Upper lobe of left lung (tissue), 4 donors: ENCODE measurements around the gene RGMA.

Source experiments
- POLR2A ChIP-seq, 4 donors: fragments of 450-650 bp; IDR thresholded peaks; one replicate each; pipeline ENCODE4 v1.5.1; 2016 to 2017; ENCODE audit warnings: antibody characterized with exemption in 4 of 4, mild to moderate bottlenecking in 2 of 4
- TF ChIP-seq, protein P1 (sequence below), 6 experiments: fragments of 450-650 bp in 4 of 6; fragments of 200-600 bp in 2 of 6; sonication (generic) in 2 of 6; IDR thresholded peaks; one replicate each; pipeline ENCODE4 v1.5.1; 2016 to 2019; ENCODE audit warnings: antibody characterized with exemption in 6 of 6

- no peak for TF ChIP-seq POLR2A (IDR thresholded peaks at IDR 0.05)
- TF ChIP-seq, protein P1, sequence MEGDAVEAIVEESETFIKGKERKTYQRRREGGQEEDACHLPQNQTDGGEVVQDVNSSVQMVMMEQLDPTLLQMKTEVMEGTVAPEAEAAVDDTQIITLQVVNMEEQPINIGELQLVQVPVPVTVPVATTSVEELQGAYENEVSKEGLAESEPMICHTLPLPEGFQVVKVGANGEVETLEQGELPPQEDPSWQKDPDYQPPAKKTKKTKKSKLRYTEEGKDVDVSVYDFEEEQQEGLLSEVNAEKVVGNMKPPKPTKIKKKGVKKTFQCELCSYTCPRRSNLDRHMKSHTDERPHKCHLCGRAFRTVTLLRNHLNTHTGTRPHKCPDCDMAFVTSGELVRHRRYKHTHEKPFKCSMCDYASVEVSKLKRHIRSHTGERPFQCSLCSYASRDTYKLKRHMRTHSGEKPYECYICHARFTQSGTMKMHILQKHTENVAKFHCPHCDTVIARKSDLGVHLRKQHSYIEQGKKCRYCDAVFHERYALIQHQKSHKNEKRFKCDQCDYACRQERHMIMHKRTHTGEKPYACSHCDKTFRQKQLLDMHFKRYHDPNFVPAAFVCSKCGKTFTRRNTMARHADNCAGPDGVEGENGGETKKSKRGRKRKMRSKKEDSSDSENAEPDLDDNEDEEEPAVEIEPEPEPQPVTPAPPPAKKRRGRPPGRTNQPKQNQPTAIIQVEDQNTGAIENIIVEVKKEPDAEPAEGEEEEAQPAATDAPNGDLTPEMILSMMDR (IDR thresholded peaks at IDR 0.05) = no peak
Measured at GRCh38 chr15:93060336-93061248, 28.4 kb downstream of the RGMA start.
